HepG2 (cell line): ENCODE results near the gene GRIN3B. TPM values are rescaled to one million over a fixed set of nuclear protein-coding genes. Genes with fewer than 3 reads are reported as not detected.

Source experiments
- AKAP8 ChIP-seq: sonication (generic); formaldehyde crosslinking; IDR thresholded peaks from 2 replicates; pipeline ENCODE4 v1.5.1; 2020; ENCODE audit warnings: mild to moderate bottlenecking, missing genetic modification reagents
- BHLHE40 ChIP-seq: IDR thresholded peaks from 2 replicates; pipeline ENCODE4 v1.6.1; 2011; ENCODE audit warnings: low read length, improper control_type of control experiment
- BRF2 ChIP-seq: sonication (generic); formaldehyde crosslinking; IDR thresholded peaks from 2 replicates; pipeline ENCODE4 v1.8.1; 2022; ENCODE audit warnings: mild to moderate bottlenecking, missing genetic modification reagents
- CREB1 ChIP-seq, 2 experiments: fragments of 450-650 bp in 1 of 2; IDR thresholded peaks; 2 replicates each; pipeline ENCODE4 v1.6.1; 2016 to 2017; ENCODE audit warnings: control low read depth in 1 of 2, mild to moderate bottlenecking in 1 of 2, missing compliant biosample characterization in 1 of 2, missing genetic modification characterization in 1 of 2
- DMAP1 ChIP-seq: IDR thresholded peaks from 2 replicates; pipeline ENCODE4 v1.6.1; 2016
- FOSL2 ChIP-seq: sonication (generic); formaldehyde crosslinking; IDR thresholded peaks from 2 replicates; pipeline ENCODE4 v1.4.0; 2020; ENCODE audit warnings: missing genetic modification reagents
- FOXA3 ChIP-seq: IDR thresholded peaks from 2 replicates; pipeline ENCODE4 v1.6.1; 2016; ENCODE audit warnings: missing genetic modification reagents, missing compliant biosample characterization
- HDAC1 ChIP-seq: sonication (generic); formaldehyde crosslinking; IDR thresholded peaks from 2 replicates; pipeline ENCODE4 v1.5.1; 2020; ENCODE audit warnings: mild to moderate bottlenecking, missing genetic modification reagents
- HES4 ChIP-seq: sonication (generic); formaldehyde crosslinking; IDR thresholded peaks from 2 replicates; pipeline ENCODE4 v1.9.0; 2021; ENCODE audit warnings: mild to moderate bottlenecking, missing genetic modification reagents, borderline replicate concordance
- KLF6 ChIP-seq: IDR thresholded peaks from 2 replicates; pipeline ENCODE4 v1.8.0; 2016; ENCODE audit warnings: missing biosample characterization, missing genetic modification reagents
- MAFK ChIP-seq, 2 experiments: IDR thresholded peaks in 1 of 2; conservative IDR thresholded peaks in 1 of 2; 2 replicates each; pipeline ENCODE4 v1.6.1; 2011; ENCODE audit warnings: improper control_type of control experiment in 2 of 2, low read length in 2 of 2
- PAF1 ChIP-seq: IDR thresholded peaks from 2 replicates; pipeline ENCODE4 v1.6.1; 2016; ENCODE audit warnings: missing genetic modification reagents, missing compliant biosample characterization
- PATZ1 ChIP-seq: sonication (generic); formaldehyde crosslinking; IDR thresholded peaks from 2 replicates; pipeline ENCODE4 v1.4.0; 2020; ENCODE audit warnings: missing genetic modification reagents
- POLR2G ChIP-seq: fragments of 200-400 bp; formaldehyde crosslinking; IDR thresholded peaks from 2 replicates; pipeline ENCODE4 v1.6.1; 2018; ENCODE audit warnings: mild to moderate bottlenecking, low read depth, low read length, moderate library complexity
- PPARG ChIP-seq: conservative IDR thresholded peaks from 2 replicates; pipeline ENCODE4 v1.6.1; 2016; ENCODE audit warnings: missing biosample characterization, missing genetic modification reagents
- RARA ChIP-seq: IDR thresholded peaks from 2 replicates; pipeline ENCODE4 v1.6.1; 2016; ENCODE audit warnings: missing genetic modification reagents, missing compliant biosample characterization
- RCOR2 ChIP-seq: IDR thresholded peaks from 2 replicates; pipeline ENCODE4 v1.6.1; 2016; ENCODE audit warnings: missing biosample characterization, missing genetic modification reagents
- SATB2 ChIP-seq: sonication (generic); formaldehyde crosslinking; IDR thresholded peaks from 2 replicates; pipeline ENCODE4 v1.5.0; 2020; ENCODE audit warnings: missing genetic modification reagents
- SCMH1 ChIP-seq: sonication (generic); formaldehyde crosslinking; IDR thresholded peaks from 2 replicates; pipeline ENCODE4 v1.9.0; 2021; ENCODE audit warnings: missing genetic modification reagents, mild to moderate bottlenecking, borderline replicate concordance
- SMYD3 ChIP-seq: sonication (generic); formaldehyde crosslinking; IDR thresholded peaks from 2 replicates; pipeline ENCODE4 v1.8.1; 2023; ENCODE audit warnings: mild to moderate bottlenecking, missing genetic modification reagents
- SRSF9 ChIP-seq: fragments of 200-400 bp; formaldehyde crosslinking; IDR thresholded peaks from 2 replicates; pipeline ENCODE4 v1.6.1; 2018; ENCODE audit warnings: borderline replicate concordance, mild to moderate bottlenecking, low read depth, low read length; ENCODE audit not compliant: insufficient read depth, poor library complexity, severe bottlenecking
- ZBTB33 ChIP-seq: sonication (generic); formaldehyde crosslinking; IDR thresholded peaks from 2 replicates; pipeline ENCODE4 v1.4.0; 2020; ENCODE audit warnings: missing genetic modification reagents
- ZKSCAN8 ChIP-seq: IDR thresholded peaks from 2 replicates; pipeline ENCODE4 v1.6.1; 2016; ENCODE audit warnings: borderline replicate concordance, missing genetic modification reagents, missing compliant biosample characterization
- ZMYM3 ChIP-seq: sonication (generic); formaldehyde crosslinking; IDR thresholded peaks from 2 replicates; pipeline ENCODE4 v1.5.1; 2020; ENCODE audit warnings: mild to moderate bottlenecking, missing genetic modification reagents
- ZNF24 ChIP-seq: fragments of 450-650 bp; IDR thresholded peaks from 2 replicates; pipeline ENCODE4 v1.6.1; 2017; ENCODE audit warnings: antibody characterized with exemption, mild to moderate bottlenecking
- ZNF766 ChIP-seq: sonication (generic); formaldehyde crosslinking; IDR thresholded peaks from 2 replicates; pipeline ENCODE4 v1.5.0; 2020; ENCODE audit warnings: missing genetic modification reagents, borderline replicate concordance
- polyA plus RNA-seq, 8 experiments: library from polyadenylated mRNA; depleted of rRNA in 3 of 8; stranded (reverse) in 7 of 8; unstranded in 1 of 8; fragments of >200 nt; fragmentation: Illumina TruSeq in 4 of 8; extraction: Trizol in 4 of 8; gene quantifications; 2 replicates each; pipeline versions ENCODE4 v1.2.1 to v1.2.3, GENCODE V29; 2011 to 2016; ENCODE audit warnings: low read depth in 4 of 8, missing spikeins in 1 of 8, mixed read lengths in 1 of 8; ENCODE audit not compliant: insufficient read depth in 1 of 8
- total RNA-seq, 5 experiments: library from RNA; depleted of rRNA; stranded (reverse); fragments of >200 nt; fragmentation: Illumina TruSeq; extraction: Trizol; gene quantifications; 2 replicates each; pipeline ENCODE4 v1.2.3, GENCODE V29; 2016; ENCODE audit warnings: low read depth in 1 of 5

Gene GRIN3B
- total and polyA plus RNA-seq, 2 of the 13 experiments (the other 11 are each of a cell fraction or from before 2014, with no cell fraction given), result 0.07 to 0.20 TPM

- TF ChIP-seq MAFK (conservative IDR thresholded peaks at IDR 0.05 in 1 of 2, IDR thresholded peaks at IDR 0.05 in 1 of 2; ENCODE audit: low read length in 2 of 2) (no peak), BRF2 (CRISPR knock-in tag) (no peak), HDAC1 (CRISPR knock-in tag) (0 out of 2 replicates have a peak, but pooled peaks have one; percentile 49), ZKSCAN8 (CRISPR knock-in tag) (no peak), ZMYM3 (CRISPR knock-in tag) (peak; percentile 23; the same call in 1 of the 2 replicates), BHLHE40 (peak; percentile 37; the same call in 1 of the 2 replicates), SATB2 (CRISPR knock-in tag) (no peak), SCMH1 (CRISPR knock-in tag) (no peak), PAF1 (CRISPR knock-in tag) (no peak), ZNF766 (CRISPR knock-in tag) (no peak), RARA (CRISPR knock-in tag) (no peak), PPARG (CRISPR knock-in tag) (no peak), PATZ1 (CRISPR knock-in tag) (peak; percentile 36; the same call in 1 of the 2 replicates), HES4 (no peak), DMAP1 (CRISPR knock-in tag) (no peak), AKAP8 (CRISPR knock-in tag) (0 out of 2 replicates have a peak, but pooled peaks have one; percentile 61), FOSL2 (CRISPR knock-in tag) (peak; percentile 96), CREB1 (IDR thresholded peaks at IDR 0.05) (no peak), CREB1 (CRISPR knock-in tag; IDR thresholded peaks at IDR 0.05) (peak; percentile 41; the same call in 1 of the 2 replicates), FOXA3 (CRISPR knock-in tag) (peak; percentile 45; the same call in 1 of the 2 replicates), ZNF24 (no peak), ZBTB33 (CRISPR knock-in tag) (peak; percentile 93), RCOR2 (CRISPR knock-in tag) (0 out of 2 replicates have a peak, but pooled peaks have one; percentile 28), POLR2G (no peak; the same call in 1 of the 2 replicates), SMYD3 (CRISPR knock-in tag) (no peak), SRSF9 (no peak), KLF6 (CRISPR knock-in tag) (no peak)
Observed at GRCh38 chr19:958967-959855, 41.0 kb upstream of the GRIN3B start (continued).
